ENCODE results near the gene FKBP1A.
A peak's percentile ranks its signal among the peaks of the same experiment; 100 is the strongest.
"Not testable (repeated sequence)": the region's sequence is repeated elsewhere in the genome, so short reads cannot be mapped to it uniquely, and the experiment has no call there.

The FKBP1A gene

GRCh38 chr20:1417790-1418189 lies 24.9 kb upstream of the FKBP1A start:
- DNase-seq, result no peak
- intact Hi-C loops (cut with DNase I), result no loop called here

- intact Hi-C loops (cut with DNase I), result no loop called here
- no peak for DNase-seq
Observed at GRCh38 chr20:1417273-1417672, 24.4 kb upstream of the FKBP1A start.

GRCh38 chr20:1415667-1416468 lies 23.0 kb upstream of the FKBP1A start:
- DNase-seq, result no peak
- intact Hi-C loops (cut with DNase I), result no loop called here

- no peak for DNase-seq
- intact Hi-C loops (cut with DNase I), result no loop called here
Observed at GRCh38 chr20:1414982-1415381, 22.1 kb upstream of the FKBP1A start.

- intact Hi-C loops (cut with DNase I), result no loop called here
- no peak for DNase-seq
Observed at GRCh38 chr20:1405801-1406200, 12.9 kb upstream of the FKBP1A start.

- no peak for DNase-seq
- intact Hi-C loops (cut with DNase I), result no loop called here
Observed at GRCh38 chr20:1403624-1404023, 10.8 kb upstream of the FKBP1A start.

- no peak for DNase-seq
- intact Hi-C loops (cut with DNase I), result no loop called here
Observed at GRCh38 chr20:1402149-1402548, 9.3 kb upstream of the FKBP1A start.

- intact Hi-C loops (cut with DNase I), result no loop called here
Observed at GRCh38 chr20:1401451-1401907, 8.6 kb upstream of the FKBP1A start.

GRCh38 chr20:1399678-1400366 lies 7.0 kb upstream of the FKBP1A start:
- DNase-seq, result not testable (repeated sequence)

More at GRCh38 chr20:1401451-1401907, 8.6 kb upstream of the FKBP1A start:
- no peak for DNase-seq

GRCh38 chr20:1398185-1398584 lies 5.3 kb upstream of the FKBP1A start:
- intact Hi-C loops (cut with DNase I); DNase-seq: not testable (repeated sequence)

More at GRCh38 chr20:1399678-1400366, 7.0 kb upstream of the FKBP1A start:
- intact Hi-C loops (cut with DNase I), result not testable (repeated sequence)

GRCh38 chr20:1397710-1398109 lies 4.9 kb upstream of the FKBP1A start:
- intact Hi-C loops (cut with DNase I), result no loop called here
- no peak for DNase-seq

GRCh38 chr20:1396702-1397101 lies 3.8 kb upstream of the FKBP1A start:
- intact Hi-C loops (cut with DNase I), result no loop called here

GRCh38 chr20:1396264-1396663 lies 3.4 kb upstream of the FKBP1A start:
- no peak for DNase-seq
- intact Hi-C loops (cut with DNase I), result no loop called here

More at GRCh38 chr20:1396702-1397101, 3.8 kb upstream of the FKBP1A start:
- no peak for DNase-seq

- no peak for DNase-seq
- intact Hi-C loops (cut with DNase I), result no loop called here
Observed at GRCh38 chr20:1394686-1395085, 1.8 kb upstream of the FKBP1A start.

- intact Hi-C loops (cut with DNase I), result loop anchor here (1.0 to 2.0 kb wide), 2 partner anchors 21 to 67 kb away; no protein-coding TSS in a partner anchor
- DNase-seq, result no peak
Observed at GRCh38 chr20:1393507-1393882, 641 bp upstream of the FKBP1A start.

- no peak for DNase-seq
- intact Hi-C loops (cut with DNase I), result loop anchor here (2.0 kb wide), 1 partner anchor 20 kb away; no protein-coding TSS in a partner anchor
Observed at GRCh38 chr20:1392443-1392692, 486 bp downstream of the FKBP1A start.

GRCh38 chr20:1391640-1392442 lies 1.0 kb downstream of the FKBP1A start:
- intact Hi-C loops (cut with DNase I), result loop anchor here (2.0 kb wide), 1 partner anchor 19 kb away; no protein-coding TSS in a partner anchor
- no peak for DNase-seq

GRCh38 chr20:1390581-1391403 lies 2.1 kb downstream of the FKBP1A start:
- intact Hi-C loops (cut with DNase I), result no loop called here
- peak in 1 of 10 donors; percentile 65 for DNase-seq

GRCh38 chr20:1389703-1390580 lies 2.9 kb downstream of the FKBP1A start:
- DNase-seq, result peak in 1 of 10 donors; percentile 24
- intact Hi-C loops (cut with DNase I), result no loop called here
